Panc1 (cell line): ENCODE results near the gene CFDP1. TPM values are rescaled to one million over a fixed set of nuclear protein-coding genes. Genes with fewer than 3 reads are reported as not detected.

ENCODE experiments used
- ATAC-seq: fragments of 200-7000 bp; cut with Tn5 transposase; 2 replicates; pipeline ENCODE4 v1.9.1; 2020; ENCODE audit warnings: mild to moderate bottlenecking, moderate library complexity
- BruUV-seq: library from RNA; stranded (reverse); fragments of 400-500 nt; replicated peaks from 2 replicates; lab custom pipeline; 2021; lab: Mats Ljungman, UMichigan
- CTCF ChIA-PET: fragments of 300-600 bp; sonication (Branson Sonifier 250); formaldehyde crosslinking; loops from one replicate; lab custom pipeline; 2022; ENCODE audit warnings: antibody characterized with exemption; lab: Charles Lee
- POLR2A ChIA-PET: fragments of 300-600 bp; sonication (Branson Sonifier 250); formaldehyde crosslinking; loops from one replicate; lab custom pipeline; 2022; ENCODE audit warnings: antibody characterized with exemption; lab: Charles Lee
- DNase-seq: peaks from one replicate; pipeline ENCODE4 v3.0.0-alpha.2; 2010; ENCODE audit warnings: low read depth, low spot score
- H3K27ac ChIP-seq: 2 replicates; pipeline ENCODE4 v1.5.1; 2011; ENCODE audit warnings: mild to moderate bottlenecking, low read length, inconsistent platforms
- H3K27me3 ChIP-seq: fragments of 200-500 bp; sonication (Bioruptor generic); 2 replicates; pipeline ENCODE4 v1.6.0; 2014; ENCODE audit warnings: low read length, inconsistent platforms; ENCODE audit not compliant: control insufficient read depth, insufficient read depth
- H3K36me3 ChIP-seq: fragments of 200-500 bp; sonication (Bioruptor generic); 2 replicates; pipeline ENCODE4 v1.5.1; 2014; ENCODE audit warnings: inconsistent platforms, mild to moderate bottlenecking, low read length, moderate library complexity; ENCODE audit not compliant: control insufficient read depth, insufficient read depth
- H3K4me1 ChIP-seq: 2 replicates; pipeline ENCODE4 v1.5.1; 2011; ENCODE audit warnings: inconsistent platforms, mild to moderate bottlenecking, low read length, moderate library complexity; ENCODE audit not compliant: control insufficient read depth, insufficient read depth
- H3K4me3 ChIP-seq, 2 experiments: 2 replicates each; pipeline ENCODE4 v1.5.1; 2011 to 2012; ENCODE audit warnings: low read depth in 2 of 2, low read length in 2 of 2, mild to moderate bottlenecking in 2 of 2, inconsistent platforms in 1 of 2, moderate library complexity in 1 of 2
- H3K9me3 ChIP-seq: fragments of 200-500 bp; sonication (Bioruptor generic); 2 replicates; pipeline ENCODE4 v1.5.1; 2014; ENCODE audit warnings: low read depth, mild to moderate bottlenecking, inconsistent platforms, low read length, moderate library complexity; ENCODE audit not compliant: control insufficient read depth, insufficient read depth
- CTCF ChIP-seq: fragments of 450-650 bp; IDR thresholded peaks from 2 replicates; pipeline ENCODE4 v1.5.1; 2017; ENCODE audit warnings: mild to moderate bottlenecking
- POLR2AphosphoS5 ChIP-seq: IDR thresholded peaks from 2 replicates; pipeline ENCODE4 v1.6.1; 2012; ENCODE audit warnings: mild to moderate bottlenecking, low read depth, low read length, moderate library complexity
- REST ChIP-seq, 2 experiments: IDR thresholded peaks; 2 replicates each; pipeline ENCODE4 v1.6.1; 2011 to 2012; ENCODE audit warnings: low read depth in 2 of 2, control low read depth in 1 of 2, low read length in 1 of 2, mild to moderate bottlenecking in 1 of 2, moderate library complexity in 1 of 2; ENCODE audit not compliant: insufficient read depth in 1 of 2
- SIN3A ChIP-seq: IDR thresholded peaks from 2 replicates; pipeline ENCODE4 v1.6.1; 2012; ENCODE audit warnings: low read depth, mild to moderate bottlenecking, low read length, moderate library complexity, borderline replicate concordance; ENCODE audit not compliant: insufficient read depth
- TCF7L2 ChIP-seq: IDR thresholded peaks from 2 replicates; pipeline ENCODE4 v1.6.1; 2011; ENCODE audit warnings: mild to moderate bottlenecking, low read depth, low read length, inconsistent platforms
- in situ Hi-C: cut with HindIII; loops from 2 replicates; pipeline ENCODE4 v1.10.0; 2016; ENCODE audit warnings: low sequenced_read_pairs, low pct_unique_long_range_greater_than_20kb
- intact Hi-C: fragments of 100-400 bp; cut with micrococcal nuclease; formaldehyde crosslinking; loops from one replicate; pipeline ENCODE4 v1.10.0; 2022; ENCODE audit not compliant: unreplicated experiment
- total RNA-seq: library from RNA; stranded (reverse); gene quantifications from one replicate; pipeline ENCODE4 v1.2.1, GENCODE V29; 2021; ENCODE audit not compliant: unreplicated experiment

The CFDP1 gene
- total RNA-seq, 1 experiment from 2014 or later: 25.7 TPM

GRCh38 chr16:75298267-75298666 is 135.0 kb downstream of the CFDP1 start:
- TF ChIP-seq TCF7L2 (no peak), REST (IDR thresholded peaks at IDR 0.05; ENCODE audit: insufficient read depth in 1 of 2, low read depth in 2 of 2, low read length in 1 of 2) (no peak), POLR2AphosphoS5 (no peak), CTCF (no peak), SIN3A (no peak)
- ATAC-seq: no peak
- Histone ChIP-seq H3K36me3 (no peaks in the 10 kb centered on the region), H3K9me3 (no peaks in the 10 kb centered on the region), H3K27me3 (no peaks in the 10 kb centered on the region), H3K4me3 (no peak overlapping the region), H3K27ac (no peak overlapping the region), H3K4me1 (no peaks in the 10 kb centered on the region)
- BruUV-seq: no TSS peak
- ChIA-PET CTCF (no interaction called here), POLR2A (no interaction called here)
- in situ Hi-C loops: no loop called here
- intact Hi-C loops: no loop called here
- DNase-seq: no peak

- in situ Hi-C loops (no loop called here), intact Hi-C loops (no loop called here)
- ATAC-seq (no peak), DNase-seq (no peak)
- ChIA-PET POLR2A (no interaction called here), CTCF (no interaction called here)
- no peaks in the 10 kb centered on the region for H3K27me3 ChIP-seq
- H3K36me3 ChIP-seq: no peaks in the 10 kb centered on the region
- TF ChIP-seq CTCF (no peak), TCF7L2 (no peak), SIN3A (no peak), POLR2AphosphoS5 (no peak), REST (IDR thresholded peaks at IDR 0.05; ENCODE audit: insufficient read depth in 1 of 2, low read depth in 2 of 2, low read length in 1 of 2) (no peak)
- no TSS peak for BruUV-seq
- no peaks in the 10 kb centered on the region for H3K9me3 ChIP-seq
- H3K4me3 ChIP-seq: no peak overlapping the region
- H3K27ac ChIP-seq: no peak overlapping the region
- H3K4me1 ChIP-seq: no peaks in the 10 kb centered on the region
These were observed 136.7 kb downstream of the CFDP1 start for GRCh38 chr16:75296606-75297005.
